ENCODE measurements around the gene UGT1A10. TPM values are rescaled to one million over a fixed set of nuclear protein-coding genes. Genes with fewer than 3 reads are reported as not detected.

UGT1A10 gene
- total and polyA plus RNA-seq, 2 of the 13 experiments (the other 11 are each of a cell fraction or from before 2014, with no cell fraction given), result not detected

- TF ChIP-seq ZSCAN5A (CRISPR knock-in tag; IDR thresholded peaks at IDR 0.05; ENCODE audit: borderline replicate concordance), result no peak
- TF ChIP-seq SMAD1 (CRISPR knock-in tag; IDR thresholded peaks at IDR 0.05; ENCODE audit: borderline replicate concordance, low read depth), result no peak
Measured at GRCh38 chr2:233772153-233772552, 135.9 kb downstream of the UGT1A10 start (continued).

DNA sequence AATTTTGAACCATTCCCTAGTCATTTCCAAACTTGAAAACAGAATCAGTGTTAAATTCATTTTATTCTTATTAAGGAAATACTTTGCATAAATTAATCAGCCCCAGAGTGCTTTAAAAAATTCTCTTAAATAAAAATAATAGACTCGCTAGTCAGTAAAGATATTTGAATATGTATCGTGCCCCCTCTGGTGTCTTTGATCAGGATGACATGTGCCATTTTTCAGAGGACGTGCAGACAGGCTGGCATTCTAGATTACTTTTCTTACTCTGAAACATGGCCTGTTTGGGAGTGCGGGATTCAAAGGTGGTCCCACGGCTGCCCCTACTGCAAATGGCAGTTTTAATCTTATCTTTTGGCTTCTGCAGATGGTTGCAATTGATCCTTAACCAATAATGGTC, 136.3 kb downstream of the UGT1A10 start:
- ChIA-PET CTCF (ENCODE audit: low intra/inter-chr PET ratio, low total read pairs) (no interaction called here), POLR2A (no interaction called here)
- Histone ChIP-seq H3K79me2 (ENCODE audit: insufficient read depth, low read length) (no peaks in the 10 kb centered on the region), H3K4me1 (ENCODE audit: insufficient read depth, low read length) (no peaks in the 10 kb centered on the region), H3K4me2 (ENCODE audit: low read depth, low read length) (no peak overlapping the region), H3K9me3 (ENCODE audit: low read length) (peaks cover 5% of the 10 kb centered on the region; the same call in 1 of the 2 replicates), H3K27me3 (ENCODE audit: control insufficient read depth in 1 of 2, insufficient read depth in 2 of 2, low read length in 2 of 2) (peaks cover 1 to 44% of the 10 kb centered on the region in 2 experiments; a peak in 4 of 5 replicates), H3K4me3 (replicated peaks in 1 of 3; ENCODE audit: insufficient read depth in 1 of 3, low read depth in 2 of 3, low read length in 3 of 3) (no peak overlapping the region), H4K20me1 (ENCODE audit: insufficient read depth, low read length) (no peaks in the 10 kb centered on the region), H2AFZ (ENCODE audit: low read length) (no peak overlapping the region), H3K36me3 (replicated peaks in 1 of 2; ENCODE audit: control insufficient read depth in 1 of 2, insufficient read depth in 2 of 2, low read length in 2 of 2) (no peaks in the 10 kb centered on the region), H3K27ac (ENCODE audit: extremely low read length, insufficient read depth, low read length) (no peak overlapping the region), H3K9ac (ENCODE audit: insufficient read depth, low read depth, low read length) (no peak overlapping the region)
- FAIRE-seq, result no peak
- intact Hi-C loops (cut with micrococcal nuclease; ENCODE audit: unreplicated experiment) (no loop called here), in situ Hi-C loops (cut with HindIII; ENCODE audit: extremely low pct_ligation_motif_present, low pct_unique_long_range_greater_than_20kb) (no loop called here)
- 59% methylated on average over 5 of the region's 5 CpGs for whole genome bisulfite sequencing (ENCODE audit: low lambda C conversion rate)
- DNase-seq (ENCODE audit: low spot score), result no peak
- no peak for ATAC-seq
- BruUV-seq (replicated peaks), result no TSS peak
- TF ChIP-seq FOSL2 (CRISPR knock-in tag; IDR thresholded peaks at IDR 0.05) (no peak), ATF1 (CRISPR knock-in tag; IDR thresholded peaks at IDR 0.05) (no peak), NR2F1 (CRISPR knock-in tag; IDR thresholded peaks at IDR 0.05) (no peak), NKX3-1 (CRISPR knock-in tag; IDR thresholded peaks at IDR 0.05) (no peak), ZFP36L2 (CRISPR knock-in tag; IDR thresholded peaks at IDR 0.05) (no peak), ZNF501 (CRISPR knock-in tag; IDR thresholded peaks at IDR 0.05) (no peak), ZNF337 (CRISPR knock-in tag; IDR thresholded peaks at IDR 0.05; ENCODE audit: borderline replicate concordance, low read depth) (no peak), ZNF235 (CRISPR knock-in tag; IDR thresholded peaks at IDR 0.05; ENCODE audit: borderline replicate concordance) (no peak), MTA1 (CRISPR knock-in tag; IDR thresholded peaks at IDR 0.05; ENCODE audit: borderline replicate concordance) (no peak), CBX5 (CRISPR knock-in tag; IDR thresholded peaks at IDR 0.05; ENCODE audit: borderline replicate concordance) (no peak), JUN (CRISPR knock-in tag; IDR thresholded peaks at IDR 0.05) (no peak), ZFP36 (IDR thresholded peaks at IDR 0.05; ENCODE audit: borderline replicate concordance, low read depth, low read length, partially characterized antibody) (no peak), ZNF709 (CRISPR knock-in tag; IDR thresholded peaks at IDR 0.05) (no peak), SNAI1 (CRISPR knock-in tag; IDR thresholded peaks at IDR 0.05; ENCODE audit: borderline replicate concordance) (no peak), ZNF773 (CRISPR knock-in tag; IDR thresholded peaks at IDR 0.05; ENCODE audit: borderline replicate concordance) (no peak), RELA (CRISPR knock-in tag; IDR thresholded peaks at IDR 0.05) (no peak), ZMYM4 (CRISPR knock-in tag; IDR thresholded peaks at IDR 0.05) (no peak)
- TF ChIP-seq, protein P1, sequence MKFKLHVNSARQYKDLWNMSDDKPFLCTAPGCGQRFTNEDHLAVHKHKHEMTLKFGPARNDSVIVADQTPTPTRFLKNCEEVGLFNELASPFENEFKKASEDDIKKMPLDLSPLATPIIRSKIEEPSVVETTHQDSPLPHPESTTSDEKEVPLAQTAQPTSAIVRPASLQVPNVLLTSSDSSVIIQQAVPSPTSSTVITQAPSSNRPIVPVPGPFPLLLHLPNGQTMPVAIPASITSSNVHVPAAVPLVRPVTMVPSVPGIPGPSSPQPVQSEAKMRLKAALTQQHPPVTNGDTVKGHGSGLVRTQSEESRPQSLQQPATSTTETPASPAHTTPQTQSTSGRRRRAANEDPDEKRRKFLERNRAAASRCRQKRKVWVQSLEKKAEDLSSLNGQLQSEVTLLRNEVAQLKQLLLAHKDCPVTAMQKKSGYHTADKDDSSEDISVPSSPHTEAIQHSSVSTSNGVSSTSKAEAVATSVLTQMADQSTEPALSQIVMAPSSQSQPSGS (CRISPR knock-in tag; IDR thresholded peaks at IDR 0.05), result no peak
- TF ChIP-seq, protein P2, sequence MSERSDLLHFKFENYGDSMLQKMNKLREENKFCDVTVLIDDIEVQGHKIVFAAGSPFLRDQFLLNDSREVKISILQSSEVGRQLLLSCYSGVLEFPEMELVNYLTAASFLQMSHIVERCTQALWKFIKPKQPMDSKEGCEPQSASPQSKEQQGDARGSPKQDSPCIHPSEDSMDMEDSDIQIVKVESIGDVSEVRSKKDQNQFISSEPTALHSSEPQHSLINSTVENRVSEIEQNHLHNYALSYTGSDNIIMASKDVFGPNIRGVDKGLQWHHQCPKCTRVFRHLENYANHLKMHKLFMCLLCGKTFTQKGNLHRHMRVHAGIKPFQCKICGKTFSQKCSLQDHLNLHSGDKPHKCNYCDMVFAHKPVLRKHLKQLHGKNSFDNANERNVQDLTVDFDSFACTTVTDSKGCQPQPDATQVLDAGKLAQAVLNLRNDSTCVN (CRISPR knock-in tag; IDR thresholded peaks at IDR 0.05; ENCODE audit: borderline replicate concordance), result no peak
